ENCODE results near the gene KHDC1. TPM values are rescaled to one million over a fixed set of nuclear protein-coding genes. Genes with fewer than 3 reads are reported as not detected.

KHDC1 gene
- total and polyA plus RNA-seq, 8 donors, result 0.98 to 2.9 (median 1.5) TPM

DNA sequence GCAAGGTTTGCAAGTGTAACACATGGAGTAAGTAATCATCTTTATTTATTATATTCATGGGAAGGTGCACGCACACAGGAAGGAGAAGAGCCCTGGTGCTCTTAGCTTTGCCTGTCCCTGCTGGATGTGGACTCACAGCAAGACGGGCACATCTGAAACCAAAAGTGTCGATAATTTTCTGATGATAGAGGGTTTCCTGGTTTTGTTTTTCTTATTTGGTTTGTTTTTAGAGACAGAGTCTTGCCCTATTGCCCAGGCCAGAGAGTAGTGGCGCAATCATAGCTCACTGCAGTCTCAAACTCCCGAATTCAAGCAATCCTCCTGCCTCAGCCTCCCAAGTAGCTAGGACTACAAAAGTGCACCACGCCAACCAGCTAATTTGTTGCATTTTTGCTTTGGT, 29.9 kb downstream of the KHDC1 start:
- FAIRE-seq (no peak), DNase-seq (no peak), ATAC-seq (no peak)
- intact Hi-C loops (cut with DNase I), result no loop called here
- Histone ChIP-seq H3K27me3 (no peaks in the 10 kb centered on the region), H3K4me3 (no peak overlapping the region), H3K4me1 (no peaks in the 10 kb centered on the region), H3K27ac (no peak overlapping the region), H3K36me3 (no peaks in the 10 kb centered on the region), H3K9me3 (no peaks in the 10 kb centered on the region)
- 79 to 82% methylated on average over 6 of the region's 6 CpGs for WGBS, 2 donors
- TF ChIP-seq, protein P1, sequence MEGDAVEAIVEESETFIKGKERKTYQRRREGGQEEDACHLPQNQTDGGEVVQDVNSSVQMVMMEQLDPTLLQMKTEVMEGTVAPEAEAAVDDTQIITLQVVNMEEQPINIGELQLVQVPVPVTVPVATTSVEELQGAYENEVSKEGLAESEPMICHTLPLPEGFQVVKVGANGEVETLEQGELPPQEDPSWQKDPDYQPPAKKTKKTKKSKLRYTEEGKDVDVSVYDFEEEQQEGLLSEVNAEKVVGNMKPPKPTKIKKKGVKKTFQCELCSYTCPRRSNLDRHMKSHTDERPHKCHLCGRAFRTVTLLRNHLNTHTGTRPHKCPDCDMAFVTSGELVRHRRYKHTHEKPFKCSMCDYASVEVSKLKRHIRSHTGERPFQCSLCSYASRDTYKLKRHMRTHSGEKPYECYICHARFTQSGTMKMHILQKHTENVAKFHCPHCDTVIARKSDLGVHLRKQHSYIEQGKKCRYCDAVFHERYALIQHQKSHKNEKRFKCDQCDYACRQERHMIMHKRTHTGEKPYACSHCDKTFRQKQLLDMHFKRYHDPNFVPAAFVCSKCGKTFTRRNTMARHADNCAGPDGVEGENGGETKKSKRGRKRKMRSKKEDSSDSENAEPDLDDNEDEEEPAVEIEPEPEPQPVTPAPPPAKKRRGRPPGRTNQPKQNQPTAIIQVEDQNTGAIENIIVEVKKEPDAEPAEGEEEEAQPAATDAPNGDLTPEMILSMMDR (IDR thresholded peaks at IDR 0.05), result no peak

DNA sequence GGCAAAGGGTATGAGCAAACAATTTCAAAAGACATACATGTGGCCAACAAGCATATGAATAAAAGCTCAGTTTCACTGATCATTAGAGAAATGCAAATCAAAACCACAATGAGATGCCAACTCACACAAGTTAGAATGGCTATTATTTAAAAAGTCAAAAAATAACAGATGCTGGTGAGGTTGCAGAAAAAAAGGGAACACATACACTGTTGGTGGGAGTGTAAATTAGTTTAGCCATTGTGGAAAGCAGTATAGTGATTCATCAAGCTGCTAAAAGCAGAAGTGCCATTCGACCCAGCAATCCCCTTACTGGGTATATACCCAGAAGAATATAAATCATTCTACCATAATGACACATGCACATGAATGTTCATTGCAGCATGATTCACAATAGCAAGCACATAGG, 31.0 kb downstream of the KHDC1 start:
- H3K36me3 ChIP-seq, result no peaks in the 10 kb centered on the region
- 47 to 52% methylated on average over 1 of the region's 1 CpG for WGBS, 2 donors
- H3K27ac ChIP-seq, result no peak overlapping the region
- H3K27me3 ChIP-seq, result no peaks in the 10 kb centered on the region
- FAIRE-seq (no peak), DNase-seq (no peak), ATAC-seq (no peak)
- intact Hi-C loops (cut with DNase I), result no loop called here
- H3K4me1 ChIP-seq, result no peaks in the 10 kb centered on the region
- H3K4me3 ChIP-seq, result no peak overlapping the region
- H3K9me3 ChIP-seq, result no peaks in the 10 kb centered on the region
- TF ChIP-seq, protein P1 (IDR thresholded peaks at IDR 0.05), result no peak

DNA sequence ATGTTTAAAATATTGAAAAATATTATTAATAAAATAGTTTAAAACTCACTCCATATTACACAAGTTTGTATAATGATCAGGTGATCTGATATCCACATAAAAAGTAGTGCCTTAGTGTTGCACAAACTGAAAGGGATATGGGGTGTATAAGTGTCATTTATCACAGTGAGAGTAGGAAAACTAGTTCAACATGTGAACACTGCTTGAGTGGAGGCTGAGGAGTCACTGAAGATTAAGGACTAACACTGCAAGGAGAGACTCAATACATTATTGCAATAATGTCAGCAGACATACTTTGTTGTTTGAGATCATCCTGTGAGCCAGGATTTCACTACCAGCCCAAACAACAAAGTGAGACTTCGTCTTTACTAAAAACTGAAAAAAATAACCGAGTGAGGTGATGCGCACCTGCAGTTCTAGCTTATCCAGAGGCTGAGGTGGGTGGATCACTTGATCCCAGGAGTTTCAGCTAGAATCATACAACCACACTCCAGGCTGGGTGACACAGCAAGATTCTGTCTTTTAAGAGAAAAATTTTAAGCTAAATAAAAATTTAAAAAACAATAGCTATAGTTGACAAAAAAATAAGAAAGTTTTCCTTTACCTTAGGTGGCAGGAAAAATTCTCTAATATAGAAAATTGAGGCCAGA, 35.3 kb downstream of the KHDC1 start:
- TF ChIP-seq, protein P1 (IDR thresholded peaks at IDR 0.05), result no peak
- ATAC-seq, result no peak
- intact Hi-C loops (cut with DNase I), result no loop called here
- DNase-seq, result no peak
- FAIRE-seq, result no peak
- Histone ChIP-seq H3K9me3 (no peaks in the 10 kb centered on the region), H3K4me3 (no peak overlapping the region), H3K4me1 (no peaks in the 10 kb centered on the region), H3K27me3 (no peaks in the 10 kb centered on the region), H3K36me3 (no peaks in the 10 kb centered on the region), H3K27ac (no peak overlapping the region)
- WGBS, 2 donors, result 66 to 83% methylated on average over 3 of the region's 3 CpGs

DNA sequence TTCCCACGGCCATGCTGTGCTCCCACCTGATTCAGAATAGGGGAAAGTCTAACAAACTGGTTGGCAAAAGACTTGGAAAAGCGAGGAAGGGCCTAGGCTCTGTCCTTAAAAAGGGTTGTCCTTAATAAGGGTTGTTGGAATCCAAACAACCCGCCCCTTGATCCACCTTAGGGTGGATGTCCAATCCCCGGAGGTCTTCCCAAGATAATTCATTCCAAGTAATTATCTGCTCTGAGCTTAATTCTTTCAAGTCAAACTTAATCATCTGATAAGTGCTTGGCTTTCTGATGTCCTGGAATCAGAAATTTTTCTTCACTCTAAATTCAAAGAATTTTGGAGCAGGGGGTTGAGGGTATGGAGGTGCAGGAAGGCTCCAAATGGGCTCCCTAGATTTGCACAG, 37.6 kb downstream of the KHDC1 start, which contains the start of gene KHDC1L:
Gene KHDC1L (minus strand): TSS at position 101 of the 400 bp plus-strand sequence. CDS start 88 bp downstream, at position 13.
- TF ChIP-seq, protein P1 (IDR thresholded peaks at IDR 0.05), result no peak
- FAIRE-seq (no peak), ATAC-seq (no peak), DNase-seq (no peak)
- Histone ChIP-seq H3K27ac (no peak within 1 kb of the TSS), H3K4me1 (no peaks in the 10 kb centered on the region), H3K36me3 (no peaks in the 10 kb centered on the region), H3K9me3 (no peaks in the 10 kb centered on the region), H3K27me3 (no peaks in the 10 kb centered on the region), H3K4me3 (no peak within 1 kb of the TSS)
- 85 to 88% methylated on average over 4 of the region's 4 CpGs for WGBS, 2 donors
- intact Hi-C loops (cut with DNase I), result no loop called here

DNA sequence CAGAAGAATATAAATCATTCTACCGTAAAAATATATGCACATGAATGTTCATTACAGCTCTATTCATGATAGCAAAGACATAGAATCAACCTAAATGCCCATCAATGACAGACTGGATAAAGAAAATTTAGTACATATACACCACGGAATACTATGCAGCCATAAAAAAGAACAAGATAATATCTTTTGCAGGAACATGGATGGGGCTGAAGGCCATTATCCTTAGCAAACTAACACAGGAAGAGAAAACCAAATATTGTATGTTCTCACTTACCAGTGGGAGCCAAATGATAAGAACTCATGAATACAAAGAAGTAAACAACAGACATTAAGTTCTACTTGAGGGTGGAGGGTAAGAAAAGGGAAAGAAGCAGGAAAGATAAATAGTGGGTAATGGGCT, 46.1 kb downstream of the KHDC1 start:
- no peaks in the 10 kb centered on the region for H3K36me3 ChIP-seq
- WGBS, 2 donors, result 84 to 90% methylated on average over 2 of the region's 2 CpGs
- TF ChIP-seq, protein P1 (IDR thresholded peaks at IDR 0.05), result no peak

More for the DNA sequence above, 46.1 kb downstream of the KHDC1 start:
- H3K27me3 ChIP-seq, result no peaks in the 10 kb centered on the region
- no peak for DNase-seq
- no peak for ATAC-seq
- no peak overlapping the region for H3K4me3 ChIP-seq
- FAIRE-seq, result no peak
- no peak overlapping the region for H3K27ac ChIP-seq
- no peaks in the 10 kb centered on the region for H3K4me1 ChIP-seq
- no peaks in the 10 kb centered on the region for H3K9me3 ChIP-seq
- intact Hi-C loops (cut with DNase I), result no loop called here

Measured in pancreas (tissue), 10 donors.